GM21526 (cell line): ENCODE data around the gene RXFP1.

Source experiments
- ATAC-seq: cut with Tn5 transposase; IDR thresholded peaks from one replicate; pipeline ENCODE4 v1.9.1; 2021; ENCODE audit warnings: moderate library complexity; ENCODE audit not compliant: unreplicated experiment, low FRiP score

Gene RXFP1

GRCh38 chr4:158667651-158668198, 146.0 kb downstream of the RXFP1 start:
- no peak for ATAC-seq

GRCh38 chr4:158669310-158669709, 147.6 kb downstream of the RXFP1 start:
- ATAC-seq: no peak

GRCh38 chr4:158670975-158671664, 149.4 kb downstream of the RXFP1 start:
- peak; percentile 25 for ATAC-seq

GRCh38 chr4:158671665-158671914, 149.9 kb downstream of the RXFP1 start, which contains the start of gene C4orf46:
Gene C4orf46, minus strand, starts transcription at chr4:158671887. Its CDS starts 86 bp downstream, at chr4:158671801.
- ATAC-seq: no peak

GRCh38 chr4:158671915-158672806, 150.5 kb downstream of the RXFP1 start, which contains the start of gene ETFDH:
Gene ETFDH, plus strand, starts transcription at chr4:158672296. Its CDS starts 161 bp downstream, at chr4:158672457.
- peak; percentile 83 for ATAC-seq

GRCh38 chr4:158673633-158674032, 152.0 kb downstream of the RXFP1 start:
- ATAC-seq: no peak

GRCh38 chr4:158676076-158676475, 154.4 kb downstream of the RXFP1 start:
- no peak for ATAC-seq

GRCh38 chr4:158678767-158679166, 157.1 kb downstream of the RXFP1 start:
- no peak for ATAC-seq

- ATAC-seq: no peak
Observed at GRCh38 chr4:158681629-158682028, 159.9 kb downstream of the RXFP1 start.

- no peak for ATAC-seq
Observed at GRCh38 chr4:158682066-158682465, 160.4 kb downstream of the RXFP1 start.

- no peak for ATAC-seq
Observed at GRCh38 chr4:158688813-158689212, 167.1 kb downstream of the RXFP1 start.
